Measurements from ENCODE around the gene BCAP31.
"Not testable (repeated sequence)": the region's sequence is repeated elsewhere in the genome, so short reads cannot be mapped to it uniquely, and the experiment has no call there.

Gene BCAP31

GRCh38 chrX:153707406-153707805 is 16.8 kb downstream of the BCAP31 start:
- no peak for DNase-seq

- DNase-seq: no peak
These were observed 17.4 kb downstream of the BCAP31 start for GRCh38 chrX:153706799-153707198.

- not testable (repeated sequence) for DNase-seq
These were observed 18.7 kb downstream of the BCAP31 start for GRCh38 chrX:153705403-153706060.

GRCh38 chrX:153704631-153705402 is 19.4 kb downstream of the BCAP31 start:
- not testable (repeated sequence) for DNase-seq

GRCh38 chrX:153704021-153704526 is 20.1 kb downstream of the BCAP31 start:
- DNase-seq: no peak

- no peak for DNase-seq
These were observed 21.2 kb downstream of the BCAP31 start for GRCh38 chrX:153703036-153703370.

GRCh38 chrX:153702336-153703035 is 21.7 kb downstream of the BCAP31 start:
- no peak for DNase-seq

- DNase-seq: no peak
These were observed 22.5 kb downstream of the BCAP31 start for GRCh38 chrX:153701706-153702105.

GRCh38 chrX:153700967-153701366 is 23.2 kb downstream of the BCAP31 start:
- no peak for DNase-seq

GRCh38 chrX:153700376-153700945 is 23.7 kb downstream of the BCAP31 start:
- no peak for DNase-seq

GRCh38 chrX:153699784-153700371 is 24.3 kb downstream of the BCAP31 start:
- DNase-seq: not testable (repeated sequence)

GRCh38 chrX:153699210-153699783 is 24.9 kb downstream of the BCAP31 start:
- DNase-seq: not testable (repeated sequence)

- DNase-seq: no peak
These were observed 26.0 kb downstream of the BCAP31 start for GRCh38 chrX:153697924-153698865.

GRCh38 chrX:153696986-153697722 is 27.0 kb downstream of the BCAP31 start:
- DNase-seq: not testable (repeated sequence)

- DNase-seq: not testable (repeated sequence)
These were observed 27.6 kb downstream of the BCAP31 start for GRCh38 chrX:153696538-153696937.

- no peak for DNase-seq
These were observed 28.1 kb downstream of the BCAP31 start for GRCh38 chrX:153696100-153696499.

GRCh38 chrX:153694687-153695270 is 29.4 kb downstream of the BCAP31 start:
- DNase-seq: no peak

- DNase-seq: not testable (repeated sequence)
These were observed 29.9 kb downstream of the BCAP31 start for GRCh38 chrX:153694256-153694655.

GRCh38 chrX:153693216-153694086 is 30.7 kb downstream of the BCAP31 start:
- DNase-seq: no peak

Data from CD4-positive, alpha-beta T cell treated with Interleukin-15 for 1 hour (primary cell).